GM23338 (cell line): ENCODE measurements around the gene MOK. TPM values are rescaled to one million over a fixed set of nuclear protein-coding genes. Genes with fewer than 3 reads are reported as not detected.

Experiments
- ATAC-seq: fragments of 200-7000 bp; cut with Tn5 transposase; 3 replicates; pipeline ENCODE4 v1.9.1; 2020
- DNase-seq: peaks from one replicate; pipeline ENCODE4 v3.0.0-alpha.2; 2015; ENCODE audit warnings: low spot score
- H2AFZ ChIP-seq: fragments of 200-600 bp; sonication (generic); 2 replicates; pipeline ENCODE4 v1.8.0; 2016; ENCODE audit warnings: antibody characterized with exemption, mild to moderate bottlenecking, moderate library complexity
- H3F3A ChIP-seq: fragments of 200-600 bp; sonication (generic); replicated peaks from 2 replicates; pipeline ENCODE4 v1.8.0; 2017; ENCODE audit warnings: antibody characterized with exemption, mixed run types, low read depth
- H3K27ac ChIP-seq: fragments of 200-600 bp; sonication (generic); 2 replicates; pipeline ENCODE4 v1.6.1; 2016; ENCODE audit warnings: low read depth
- H3K27me3 ChIP-seq: fragments of 200-600 bp; sonication (generic); 2 replicates; pipeline ENCODE4 v1.8.0; 2016; ENCODE audit warnings: mild to moderate bottlenecking, mixed run types, moderate library complexity; ENCODE audit not compliant: insufficient read depth
- H3K36me3 ChIP-seq: fragments of 200-600 bp; sonication (generic); 2 replicates; pipeline ENCODE4 v1.8.0; 2016; ENCODE audit warnings: mild to moderate bottlenecking; ENCODE audit not compliant: insufficient read depth
- H3K4me1 ChIP-seq: fragments of 200-600 bp; sonication (generic); 2 replicates; pipeline ENCODE4 v1.8.0; 2016; ENCODE audit warnings: mild to moderate bottlenecking, moderate library complexity; ENCODE audit not compliant: insufficient read depth
- H3K4me2 ChIP-seq: fragments of 200-600 bp; sonication (generic); 2 replicates; pipeline ENCODE4 v1.7.1; 2017; ENCODE audit warnings: mixed run types
- H3K4me3 ChIP-seq: fragments of 200-600 bp; sonication (generic); 2 replicates; pipeline ENCODE4 v1.6.1; 2016; ENCODE audit warnings: mixed run types
- H3K79me2 ChIP-seq: fragments of 200-600 bp; sonication (generic); replicated peaks from 2 replicates; pipeline ENCODE4 v1.8.0; 2017; ENCODE audit warnings: mild to moderate bottlenecking; ENCODE audit not compliant: insufficient read depth
- H3K9me2 ChIP-seq: fragments of 200-600 bp; sonication (generic); 2 replicates; pipeline ENCODE4 v1.8.0; 2017; ENCODE audit not compliant: insufficient read depth
- H4K20me1 ChIP-seq: fragments of 200-600 bp; sonication (generic); replicated peaks from 2 replicates; pipeline ENCODE4 v1.8.0; 2017; ENCODE audit warnings: mild to moderate bottlenecking; ENCODE audit not compliant: insufficient read depth
- H3K27ac Mint-ChIP-seq: 2 replicates; pipeline ENCODE4 v1.8.0; 2020; ENCODE audit warnings: inconsistent platforms, mild to moderate bottlenecking, moderate library complexity, mixed read lengths
- H3K27me3 Mint-ChIP-seq: 3 replicates; pipeline ENCODE4 v1.8.0; 2022; ENCODE audit warnings: low read depth, mild to moderate bottlenecking, moderate library complexity, mixed read lengths, inconsistent platforms; ENCODE audit not compliant: insufficient read depth, poor library complexity
- H3K36me3 Mint-ChIP-seq: 3 replicates; pipeline ENCODE4 v1.8.0; 2021; ENCODE audit warnings: low read depth, mild to moderate bottlenecking, inconsistent platforms, moderate library complexity, mixed read lengths
- H3K4me1 Mint-ChIP-seq: 3 replicates; pipeline ENCODE4 v1.8.0; 2020; ENCODE audit warnings: mild to moderate bottlenecking, inconsistent platforms, mixed read lengths
- H3K4me3 Mint-ChIP-seq: 3 replicates; pipeline ENCODE4 v1.8.0; 2021; ENCODE audit warnings: moderate library complexity, mild to moderate bottlenecking, inconsistent platforms, mixed read lengths
- H3K9me3 Mint-ChIP-seq: 3 replicates; pipeline ENCODE4 v1.8.0; 2020; ENCODE audit warnings: moderate library complexity, mild to moderate bottlenecking, inconsistent platforms, mixed read lengths
- EZH2 ChIP-seq: fragments of 200-600 bp; sonication (generic); IDR thresholded peaks from one replicate; pipeline ENCODE4 v1.8.0; 2017; ENCODE audit warnings: antibody characterized with exemption, mild to moderate bottlenecking, low read depth; ENCODE audit not compliant: unreplicated experiment
- JUNB ChIP-seq: IDR thresholded peaks from one replicate; pipeline ENCODE4 v1.6.1; 2016; ENCODE audit warnings: antibody characterized with exemption; ENCODE audit not compliant: unreplicated experiment
- NANOG ChIP-seq: IDR thresholded peaks from 2 replicates; pipeline ENCODE4 v1.6.1; 2016; ENCODE audit warnings: antibody characterized with exemption, borderline replicate concordance
- polyA plus RNA-seq: library from polyadenylated mRNA; unstranded; fragments of >200 nt; fragmentation: Nextera tagmentation; extraction: Ambion mirVana; gene quantifications from 2 replicates; pipeline ENCODE4 v1.2.1, GENCODE V29; 2016
- total RNA-seq: library from RNA; depleted of rRNA; stranded (reverse); fragments of >200 nt; shearing (Covaris generic); gene quantifications from 2 replicates; pipeline ENCODE4 v1.2.3, GENCODE V29; 2014
- TF ChIP-seq, protein P1 (sequence below): IDR thresholded peaks from 2 replicates; pipeline ENCODE4 v1.6.1; 2016; ENCODE audit warnings: antibody characterized with exemption
- TF ChIP-seq, protein P2 (sequence below), 2 experiments: fragments of 200-600 bp in 1 of 2; sonication (generic) in 1 of 2; conservative IDR thresholded peaks; 2 replicates each; pipeline versions ENCODE4 v1.5.1 to v1.6.1; 2016 to 2017; ENCODE audit warnings: antibody characterized with exemption in 2 of 2, low read depth in 2 of 2, mild to moderate bottlenecking in 2 of 2, moderate library complexity in 1 of 2
- TF ChIP-seq, protein P3 (sequence below): fragments of 250-450 bp; sonication (Bioruptor Pico); IDR thresholded peaks from 2 replicates; pipeline ENCODE4 v1.5.0; 2020; ENCODE audit warnings: mild to moderate bottlenecking, moderate library complexity

The MOK gene
- total and polyA plus RNA-seq, 2 experiments from 2014 or later, result 3.1 TPM

DNA sequence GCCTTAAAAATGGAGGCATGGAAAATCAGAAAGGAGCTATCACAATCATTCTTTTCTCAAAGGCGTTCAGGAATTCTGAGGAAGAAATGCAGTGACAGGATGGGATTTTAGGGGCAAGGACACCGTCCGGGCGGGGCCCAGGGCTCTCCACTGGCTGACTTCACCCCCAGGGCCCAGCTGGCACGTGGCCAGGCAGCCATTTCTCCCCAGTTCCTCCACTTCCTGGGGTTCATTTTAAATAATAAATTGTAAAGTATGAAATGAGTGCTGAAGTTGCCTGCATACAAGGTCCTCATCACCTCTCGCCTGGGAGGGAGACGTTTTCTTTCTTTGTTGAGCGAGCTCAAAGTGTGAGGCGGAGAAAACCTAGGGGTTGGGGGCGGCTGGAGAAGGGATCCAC lies 91.5 kb downstream of the MOK start:
- peaks cover 8% of the 10 kb centered on the region; the same call in 1 of the 2 replicates for H4K20me1 ChIP-seq
- TF ChIP-seq, protein P1, sequence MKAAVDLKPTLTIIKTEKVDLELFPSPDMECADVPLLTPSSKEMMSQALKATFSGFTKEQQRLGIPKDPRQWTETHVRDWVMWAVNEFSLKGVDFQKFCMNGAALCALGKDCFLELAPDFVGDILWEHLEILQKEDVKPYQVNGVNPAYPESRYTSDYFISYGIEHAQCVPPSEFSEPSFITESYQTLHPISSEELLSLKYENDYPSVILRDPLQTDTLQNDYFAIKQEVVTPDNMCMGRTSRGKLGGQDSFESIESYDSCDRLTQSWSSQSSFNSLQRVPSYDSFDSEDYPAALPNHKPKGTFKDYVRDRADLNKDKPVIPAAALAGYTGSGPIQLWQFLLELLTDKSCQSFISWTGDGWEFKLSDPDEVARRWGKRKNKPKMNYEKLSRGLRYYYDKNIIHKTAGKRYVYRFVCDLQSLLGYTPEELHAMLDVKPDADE, result no peak
- TF ChIP-seq, protein P2, sequence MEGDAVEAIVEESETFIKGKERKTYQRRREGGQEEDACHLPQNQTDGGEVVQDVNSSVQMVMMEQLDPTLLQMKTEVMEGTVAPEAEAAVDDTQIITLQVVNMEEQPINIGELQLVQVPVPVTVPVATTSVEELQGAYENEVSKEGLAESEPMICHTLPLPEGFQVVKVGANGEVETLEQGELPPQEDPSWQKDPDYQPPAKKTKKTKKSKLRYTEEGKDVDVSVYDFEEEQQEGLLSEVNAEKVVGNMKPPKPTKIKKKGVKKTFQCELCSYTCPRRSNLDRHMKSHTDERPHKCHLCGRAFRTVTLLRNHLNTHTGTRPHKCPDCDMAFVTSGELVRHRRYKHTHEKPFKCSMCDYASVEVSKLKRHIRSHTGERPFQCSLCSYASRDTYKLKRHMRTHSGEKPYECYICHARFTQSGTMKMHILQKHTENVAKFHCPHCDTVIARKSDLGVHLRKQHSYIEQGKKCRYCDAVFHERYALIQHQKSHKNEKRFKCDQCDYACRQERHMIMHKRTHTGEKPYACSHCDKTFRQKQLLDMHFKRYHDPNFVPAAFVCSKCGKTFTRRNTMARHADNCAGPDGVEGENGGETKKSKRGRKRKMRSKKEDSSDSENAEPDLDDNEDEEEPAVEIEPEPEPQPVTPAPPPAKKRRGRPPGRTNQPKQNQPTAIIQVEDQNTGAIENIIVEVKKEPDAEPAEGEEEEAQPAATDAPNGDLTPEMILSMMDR (conservative IDR thresholded peaks at IDR 0.05; ENCODE audit: low read depth in 2 of 2), result no peak
- TF ChIP-seq, protein P3, sequence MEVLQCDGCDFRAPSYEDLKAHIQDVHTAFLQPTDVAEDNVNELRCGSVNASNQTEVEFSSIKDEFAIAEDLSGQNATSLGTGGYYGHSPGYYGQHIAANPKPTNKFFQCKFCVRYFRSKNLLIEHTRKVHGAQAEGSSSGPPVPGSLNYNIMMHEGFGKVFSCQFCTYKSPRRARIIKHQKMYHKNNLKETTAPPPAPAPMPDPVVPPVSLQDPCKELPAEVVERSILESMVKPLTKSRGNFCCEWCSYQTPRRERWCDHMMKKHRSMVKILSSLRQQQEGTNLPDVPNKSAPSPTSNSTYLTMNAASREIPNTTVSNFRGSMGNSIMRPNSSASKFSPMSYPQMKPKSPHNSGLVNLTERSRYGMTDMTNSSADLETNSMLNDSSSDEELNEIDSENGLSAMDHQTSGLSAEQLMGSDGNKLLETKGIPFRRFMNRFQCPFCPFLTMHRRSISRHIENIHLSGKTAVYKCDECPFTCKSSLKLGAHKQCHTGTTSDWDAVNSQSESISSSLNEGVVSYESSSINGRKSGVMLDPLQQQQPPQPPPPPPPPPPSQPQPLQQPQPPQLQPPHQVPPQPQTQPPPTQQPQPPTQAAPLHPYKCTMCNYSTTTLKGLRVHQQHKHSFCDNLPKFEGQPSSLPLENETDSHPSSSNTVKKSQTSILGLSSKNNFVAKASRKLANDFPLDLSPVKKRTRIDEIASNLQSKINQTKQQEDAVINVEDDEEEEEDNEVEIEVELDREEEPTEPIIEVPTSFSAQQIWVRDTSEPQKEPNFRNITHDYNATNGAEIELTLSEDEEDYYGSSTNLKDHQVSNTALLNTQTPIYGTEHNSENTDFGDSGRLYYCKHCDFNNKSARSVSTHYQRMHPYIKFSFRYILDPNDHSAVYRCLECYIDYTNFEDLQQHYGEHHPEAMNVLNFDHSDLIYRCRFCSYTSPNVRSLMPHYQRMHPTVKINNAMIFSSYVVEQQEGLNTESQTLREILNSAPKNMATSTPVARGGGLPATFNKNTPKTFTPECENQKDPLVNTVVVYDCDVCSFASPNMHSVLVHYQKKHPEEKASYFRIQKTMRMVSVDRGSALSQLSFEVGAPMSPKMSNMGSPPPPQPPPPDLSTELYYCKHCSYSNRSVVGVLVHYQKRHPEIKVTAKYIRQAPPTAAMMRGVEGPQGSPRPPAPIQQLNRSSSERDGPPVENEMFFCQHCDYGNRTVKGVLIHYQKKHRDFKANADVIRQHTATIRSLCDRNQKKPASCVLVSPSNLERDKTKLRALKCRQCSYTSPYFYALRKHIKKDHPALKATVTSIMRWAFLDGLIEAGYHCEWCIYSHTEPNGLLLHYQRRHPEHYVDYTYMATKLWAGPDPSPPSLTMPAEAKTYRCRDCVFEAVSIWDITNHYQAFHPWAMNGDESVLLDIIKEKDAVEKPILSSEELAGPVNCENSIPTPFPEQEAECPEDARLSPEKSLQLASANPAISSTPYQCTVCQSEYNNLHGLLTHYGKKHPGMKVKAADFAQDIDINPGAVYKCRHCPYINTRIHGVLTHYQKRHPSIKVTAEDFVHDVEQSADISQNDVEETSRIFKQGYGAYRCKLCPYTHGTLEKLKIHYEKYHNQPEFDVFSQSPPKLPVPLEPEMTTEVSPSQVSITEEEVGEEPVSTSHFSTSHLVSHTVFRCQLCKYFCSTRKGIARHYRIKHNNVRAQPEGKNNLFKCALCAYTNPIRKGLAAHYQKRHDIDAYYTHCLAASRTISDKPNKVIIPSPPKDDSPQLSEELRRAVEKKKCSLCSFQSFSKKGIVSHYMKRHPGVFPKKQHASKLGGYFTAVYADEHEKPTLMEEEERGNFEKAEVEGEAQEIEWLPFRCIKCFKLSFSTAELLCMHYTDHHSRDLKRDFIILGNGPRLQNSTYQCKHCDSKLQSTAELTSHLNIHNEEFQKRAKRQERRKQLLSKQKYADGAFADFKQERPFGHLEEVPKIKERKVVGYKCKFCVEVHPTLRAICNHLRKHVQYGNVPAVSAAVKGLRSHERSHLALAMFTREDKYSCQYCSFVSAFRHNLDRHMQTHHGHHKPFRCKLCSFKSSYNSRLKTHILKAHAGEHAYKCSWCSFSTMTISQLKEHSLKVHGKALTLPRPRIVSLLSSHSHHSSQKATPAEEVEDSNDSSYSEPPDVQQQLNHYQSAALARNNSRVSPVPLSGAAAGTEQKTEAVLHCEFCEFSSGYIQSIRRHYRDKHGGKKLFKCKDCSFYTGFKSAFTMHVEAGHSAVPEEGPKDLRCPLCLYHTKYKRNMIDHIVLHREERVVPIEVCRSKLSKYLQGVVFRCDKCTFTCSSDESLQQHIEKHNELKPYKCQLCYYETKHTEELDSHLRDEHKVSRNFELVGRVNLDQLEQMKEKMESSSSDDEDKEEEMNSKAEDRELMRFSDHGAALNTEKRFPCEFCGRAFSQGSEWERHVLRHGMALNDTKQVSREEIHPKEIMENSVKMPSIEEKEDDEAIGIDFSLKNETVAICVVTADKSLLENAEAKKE (CRISPR knock-in tag), result no peak
- TF ChIP-seq EZH2 (no peak), JUNB (no peak), NANOG (no peak)
- no peaks in the 10 kb centered on the region for H3K36me3 ChIP-seq
- Mint-ChIP-seq H3K27ac (no peak overlapping the region), H3K4me3 (no peak overlapping the region), H3K4me1 (peaks cover 42% of the 10 kb centered on the region), H3K9me3 (no peaks in the 10 kb centered on the region), H3K27me3 (peaks cover 7% of the 10 kb centered on the region), H3K36me3 (peaks cover 8% of the 10 kb centered on the region; the same call in 2 of the 3 replicates)
- H3K27ac ChIP-seq, result no peak overlapping the region
- H3K27me3 ChIP-seq, result no peaks in the 10 kb centered on the region
- no peak overlapping the region for H2AFZ ChIP-seq
- 0 out of 2 replicates have a peak, but pooled peaks cover 7% of the 10 kb centered on the region for H3F3A ChIP-seq
- H3K4me2 ChIP-seq, result no peak overlapping the region
- no peak overlapping the region for H3K4me3 ChIP-seq
- H3K79me2 ChIP-seq, result peaks cover 65% of the 10 kb centered on the region
- H3K9me2 ChIP-seq, result no peaks in the 10 kb centered on the region
- DNase-seq (no peak), ATAC-seq (no peak)
- peaks cover 14% of the 10 kb centered on the region; the same call in 1 of the 2 replicates for H3K4me1 ChIP-seq
